Thyroid gland (tissue), 4 donors: ENCODE measurements around the gene EVC. TPM values are rescaled to one million over a fixed set of nuclear protein-coding genes. Genes with fewer than 3 reads are reported as not detected.
A peak's percentile ranks its signal among the peaks of the same experiment; 100 is the strongest.

Experiments used
- DNase-seq, 2 donors: peaks; one replicate each; pipeline ENCODE4 v3.0.0-alpha.2; 2019
- H3K27ac ChIP-seq, 3 donors: fragments of 200-600 bp; sonication (generic); 1 replicate in 2 of 3; 2 replicates in 1 of 3; pipeline ENCODE4 v1.5.1; 2016 to 2019; ENCODE audit warnings: mild to moderate bottlenecking in 1 of 3, moderate library complexity in 1 of 3
- H3K27me3 ChIP-seq: fragments of 200-600 bp; sonication (generic); one replicate; pipeline ENCODE4 v1.5.1; 2019
- H3K36me3 ChIP-seq, 2 donors: fragments of 200-600 bp; sonication (generic); one replicate each; pipeline ENCODE4 v1.5.1; 2016 to 2019
- H3K4me1 ChIP-seq, 2 donors: fragments of 200-600 bp; sonication (generic); one replicate each; pipeline ENCODE4 v1.5.1; 2017 to 2019
- H3K4me3 ChIP-seq, 3 donors: fragments of 200-600 bp; sonication (generic); replicated peaks in 1 of 3; 1 replicate in 2 of 3; 2 replicates in 1 of 3; pipeline ENCODE4 v1.5.1; 2016; ENCODE audit warnings: mild to moderate bottlenecking in 1 of 3
- H3K9me3 ChIP-seq: fragments of 200-600 bp; sonication (generic); one replicate; pipeline ENCODE4 v1.5.1; 2017
- CTCF ChIP-seq, 6 experiments: fragments of 200-600 bp in 3 of 6; fragments of 450-650 bp in 3 of 6; sonication (generic) in 3 of 6; IDR thresholded peaks; one replicate each; pipeline ENCODE4 v1.5.1; 2016 to 2019; ENCODE audit warnings: antibody characterized with exemption in 6 of 6, mild to moderate bottlenecking in 2 of 6, inconsistent platforms in 1 of 6, moderate library complexity in 1 of 6
- POLR2A ChIP-seq, 2 donors: fragments of 450-650 bp; IDR thresholded peaks; one replicate each; pipeline ENCODE4 v1.6.1; 2017; ENCODE audit warnings: antibody characterized with exemption in 2 of 2, mild to moderate bottlenecking in 2 of 2, moderate library complexity in 1 of 2
- WGBS, 2 donors: methylation state at CpG; one replicate each; pipeline ENCODE4 v1.1.5; 2017; 5-methylcytosine and 5-hydroxymethylcytosine counted together
- intact Hi-C: fragments of 100-400 bp; cut with DNase I; formaldehyde crosslinking; loops from one replicate; pipeline ENCODE4 v1.15.1; 2023
- total RNA-seq, 4 donors: library from RNA; depleted of rRNA; stranded (reverse); fragments of >200 nt; gene quantifications; one replicate each; pipeline ENCODE4 v1.2.3, GENCODE V29; 2016

Gene EVC
- total RNA-seq = 10 to 100 TPM; 21.4 to 43.6 (median 38.6) TPM

GRCh38 chr4:5710961-5711478 lies at the start of gene EVC:
EVC (plus strand) TSS chr4:5711201; CDS start chr4:5711381, 180 bp downstream.
- H3K4me1 ChIP-seq = peaks cover 16 to 39% of the 10 kb centered on the region in 2 donors
- H3K4me3 ChIP-seq = peak within 1 kb of the TSS in 2 of 3 donors; percentile 35 to 36
- H3K9me3 ChIP-seq = no peaks in the 10 kb centered on the region
- DNase-seq = peak; percentile 87 to 91
- intact Hi-C loops = no loop called here
- no peaks in the 10 kb centered on the region for H3K27me3 ChIP-seq
- TF ChIP-seq POLR2A (IDR thresholded peaks at IDR 0.05) (peak; percentile 23 to 90), CTCF (IDR thresholded peaks at IDR 0.05) (no peak)
- H3K36me3 ChIP-seq = no peaks in the 10 kb centered on the region
- 1 to 3% methylated on average over 10 to 13 of the region's 49 CpGs for WGBS, 2 donors
- peak within 1 kb of the TSS in 2 of 3 donors; percentile 58 to 65 for H3K27ac ChIP-seq

- no peaks in the 10 kb centered on the region for H3K27me3 ChIP-seq
- no peak for TF ChIP-seq CTCF (IDR thresholded peaks at IDR 0.05)
- no peak for TF ChIP-seq POLR2A (IDR thresholded peaks at IDR 0.05)
- peaks cover 14 to 20% of the 10 kb centered on the region in 2 donors for H3K36me3 ChIP-seq
- no peak overlapping the region for H3K27ac ChIP-seq
- WGBS, 2 donors = 93 to 96% methylated on average over 4 of the region's 4 CpGs
- H3K4me3 ChIP-seq = no peak overlapping the region
- H3K4me1 ChIP-seq = no peaks in the 10 kb centered on the region
- intact Hi-C loops = no loop called here
- no peaks in the 10 kb centered on the region for H3K9me3 ChIP-seq
- DNase-seq = no peak
These were observed 49.8 kb upstream of the EVC start for GRCh38 chr4:5661237-5661636.

- Histone ChIP-seq H3K4me3 (no peak overlapping the region), H3K36me3 (peaks cover 14 to 20% of the 10 kb centered on the region in 2 donors), H3K27ac (no peak overlapping the region), H3K27me3 (no peaks in the 10 kb centered on the region), H3K9me3 (no peaks in the 10 kb centered on the region), H3K4me1 (no peaks in the 10 kb centered on the region)
- intact Hi-C loops = no loop called here
- TF ChIP-seq POLR2A (IDR thresholded peaks at IDR 0.05) (no peak), CTCF (IDR thresholded peaks at IDR 0.05) (no peak)
- 85 to 87% methylated on average over 1 of the region's 1 CpG for WGBS, 2 donors
- DNase-seq = no peak
These were observed 48.4 kb upstream of the EVC start for GRCh38 chr4:5662555-5662954.

- 93 to 95% methylated on average over 12 of the region's 12 CpGs for WGBS, 2 donors
- DNase-seq = no peak
- TF ChIP-seq CTCF (IDR thresholded peaks at IDR 0.05) = no peak
- TF ChIP-seq POLR2A (IDR thresholded peaks at IDR 0.05) = no peak
- peaks cover 14 to 20% of the 10 kb centered on the region in 2 donors for H3K36me3 ChIP-seq
- H3K27me3 ChIP-seq = no peaks in the 10 kb centered on the region
- H3K4me1 ChIP-seq = no peaks in the 10 kb centered on the region
- no peaks in the 10 kb centered on the region for H3K9me3 ChIP-seq
- intact Hi-C loops = no loop called here
- H3K27ac ChIP-seq = no peak overlapping the region
- H3K4me3 ChIP-seq = no peak overlapping the region
These were observed 46.2 kb upstream of the EVC start for GRCh38 chr4:5664778-5665177.

- H3K4me1 ChIP-seq = no peaks in the 10 kb centered on the region
- no peak overlapping the region for H3K4me3 ChIP-seq
- H3K27me3 ChIP-seq = no peaks in the 10 kb centered on the region
- no peak overlapping the region for H3K27ac ChIP-seq
- intact Hi-C loops = no loop called here
- 75 to 93% methylated on average over 1 of the region's 1 CpG for WGBS, 2 donors
- TF ChIP-seq CTCF (IDR thresholded peaks at IDR 0.05) (no peak), POLR2A (IDR thresholded peaks at IDR 0.05) (no peak)
- peaks cover 11 to 20% of the 10 kb centered on the region in 2 donors for H3K36me3 ChIP-seq
- DNase-seq = no peak
- no peaks in the 10 kb centered on the region for H3K9me3 ChIP-seq
These were observed 44.3 kb upstream of the EVC start for GRCh38 chr4:5666741-5667140.
